HG03159 (cell line): Measurements from ENCODE around the gene RNF133.
"Not testable (repeated sequence)": the region's sequence is repeated elsewhere in the genome, so short reads cannot be mapped to it uniquely, and the experiment has no call there.

Experiments used
- ATAC-seq: cut with Tn5 transposase; IDR thresholded peaks from one replicate; pipeline ENCODE4 v1.9.1; 2021; ENCODE audit warnings: mild to moderate bottlenecking, moderate library complexity; ENCODE audit not compliant: unreplicated experiment

Gene RNF133

GRCh38 chr7:122691569-122692235 is 7.2 kb downstream of the RNF133 start:
- no peak for ATAC-seq

GRCh38 chr7:122689346-122690109 is 9.4 kb downstream of the RNF133 start:
- no peak for ATAC-seq

GRCh38 chr7:122688400-122688998 is 10.4 kb downstream of the RNF133 start:
- ATAC-seq: no peak

GRCh38 chr7:122686360-122686878 is 12.5 kb downstream of the RNF133 start:
- no peak for ATAC-seq

DNA sequence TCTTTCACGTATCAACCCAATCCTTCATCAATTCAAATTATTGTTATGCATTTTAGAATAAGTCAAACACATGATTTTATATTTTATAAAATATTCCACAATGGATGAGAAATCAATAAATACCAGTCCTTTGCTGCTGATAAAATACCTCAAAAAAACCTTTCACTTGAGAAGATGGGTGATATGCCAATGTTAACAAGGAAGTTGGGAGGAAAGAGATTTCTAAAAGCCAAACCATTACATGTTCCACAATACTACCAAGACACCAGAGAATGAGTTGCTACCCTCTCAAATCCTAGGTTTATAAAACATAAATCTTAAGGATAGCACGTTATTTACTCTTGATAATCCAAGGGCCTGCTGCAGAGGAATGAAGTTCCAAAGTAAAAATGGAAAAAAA is 14.4 kb downstream of the RNF133 start:
- no peak for ATAC-seq

GRCh38 chr7:122682815-122683550 is 15.9 kb downstream of the RNF133 start:
- no peak for ATAC-seq

DNA sequence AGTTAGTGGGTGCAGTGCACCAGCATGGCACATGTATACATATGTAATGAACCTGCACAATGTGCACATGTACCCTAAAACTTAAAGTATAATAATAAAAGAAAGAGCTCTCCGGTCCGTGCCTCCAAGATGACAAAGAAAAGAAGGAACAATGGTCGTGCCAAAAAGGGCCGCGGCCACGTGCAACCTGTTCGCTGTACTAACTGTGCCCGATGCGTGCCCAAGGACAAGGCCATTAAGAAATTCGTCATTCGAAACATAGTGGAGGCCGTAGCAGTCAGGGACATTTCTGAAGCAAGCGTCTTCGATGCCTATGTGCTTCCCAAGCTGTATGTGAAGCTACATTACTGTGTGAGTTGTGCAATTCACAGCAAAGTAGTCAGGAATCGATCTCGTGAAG is 17.7 kb downstream of the RNF133 start:
- not testable (repeated sequence) for ATAC-seq

- ATAC-seq: no peak
Measured at GRCh38 chr7:122679813-122680212, 19.1 kb downstream of the RNF133 start.

- ATAC-seq: not testable (repeated sequence)
Measured at GRCh38 chr7:122679269-122679709, 19.6 kb downstream of the RNF133 start.

- no peak for ATAC-seq
Measured at GRCh38 chr7:122677149-122677548, 21.8 kb downstream of the RNF133 start.

- ATAC-seq: no peak
Measured at GRCh38 chr7:122676466-122676865, 22.5 kb downstream of the RNF133 start.

DNA sequence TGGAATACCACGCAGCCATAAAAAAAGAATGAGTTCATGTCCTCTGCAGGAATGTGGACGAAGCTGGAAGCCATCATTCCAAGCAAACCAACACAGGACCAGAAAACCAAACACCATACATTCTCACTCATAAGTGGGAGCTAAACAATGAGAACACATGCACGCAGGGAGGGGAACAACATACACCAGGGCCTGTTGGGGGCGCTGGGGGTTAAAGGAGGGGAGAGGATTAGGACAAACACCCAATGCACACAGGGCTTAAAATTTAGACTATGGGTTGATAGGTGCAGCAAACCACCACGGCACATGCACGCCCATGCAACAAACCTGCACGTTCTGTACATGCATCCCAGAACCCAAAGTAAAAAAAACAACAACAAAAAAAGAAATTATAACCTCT is 23.3 kb downstream of the RNF133 start:
- ATAC-seq: no peak

- ATAC-seq: no peak
Measured at GRCh38 chr7:122675011-122675410, 23.9 kb downstream of the RNF133 start.

DNA sequence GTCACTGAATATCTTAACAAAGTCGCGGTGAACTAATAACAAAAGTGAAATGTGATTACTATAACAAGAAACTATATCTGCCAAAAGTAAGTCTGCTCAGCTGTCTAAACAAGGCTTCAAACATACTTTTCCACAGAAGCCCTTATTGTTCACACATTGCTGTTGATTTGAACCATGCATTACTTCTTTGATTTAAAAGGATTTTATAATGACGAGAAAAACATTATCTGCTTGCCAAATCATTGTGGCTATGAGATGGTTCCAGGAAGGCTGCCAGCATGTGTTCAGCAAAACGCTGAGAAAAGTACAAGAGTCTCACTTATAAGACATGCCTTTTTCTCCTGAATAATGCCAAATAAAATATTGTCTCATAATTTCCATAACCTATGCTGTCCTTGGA is 24.4 kb downstream of the RNF133 start:
- no peak for ATAC-seq

DNA sequence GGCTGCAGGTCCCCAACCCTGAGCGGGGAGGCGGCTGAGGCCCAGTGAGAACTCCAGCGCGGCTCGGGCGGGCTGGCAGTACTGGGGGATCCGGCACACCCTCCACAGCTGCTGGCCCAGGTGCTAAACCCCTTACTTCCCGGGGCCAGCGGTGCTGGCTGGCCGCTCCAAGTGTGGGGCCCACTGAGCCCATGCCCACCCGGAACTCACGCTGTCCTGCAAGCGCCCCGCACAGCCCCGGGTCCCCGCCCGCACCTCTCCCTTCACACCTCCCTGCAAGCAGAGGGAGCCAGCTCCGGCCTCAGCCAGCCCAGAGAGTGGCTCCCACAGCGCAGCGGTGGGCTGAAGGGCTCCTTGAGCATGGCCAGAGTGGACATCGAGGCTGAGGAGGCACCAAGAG is 25.0 kb downstream of the RNF133 start:
- ATAC-seq: no peak

DNA sequence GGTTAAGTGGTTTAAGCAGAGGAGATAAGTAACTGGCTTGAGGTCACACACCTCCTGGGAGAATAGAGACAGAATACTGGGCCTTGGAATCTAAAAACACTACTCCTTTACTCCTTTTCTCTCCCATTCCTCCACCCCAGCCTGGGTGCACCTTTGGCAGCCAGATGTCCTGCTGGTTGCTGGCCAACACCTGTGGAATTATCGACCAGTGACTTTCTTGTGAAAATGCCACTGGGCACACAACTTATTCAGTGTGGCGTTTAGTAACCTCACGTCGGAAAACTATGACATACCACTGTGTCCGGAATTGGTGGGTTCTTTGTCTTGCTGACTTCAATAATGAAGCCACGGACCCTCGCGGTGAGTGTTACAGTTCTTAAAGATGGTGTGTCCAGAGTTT is 26.4 kb downstream of the RNF133 start:
- ATAC-seq: no peak

- ATAC-seq: no peak
Measured at GRCh38 chr7:122663733-122664132, 35.2 kb downstream of the RNF133 start.

- ATAC-seq: no peak
Measured at GRCh38 chr7:122658856-122659255, 40.1 kb downstream of the RNF133 start.

DNA sequence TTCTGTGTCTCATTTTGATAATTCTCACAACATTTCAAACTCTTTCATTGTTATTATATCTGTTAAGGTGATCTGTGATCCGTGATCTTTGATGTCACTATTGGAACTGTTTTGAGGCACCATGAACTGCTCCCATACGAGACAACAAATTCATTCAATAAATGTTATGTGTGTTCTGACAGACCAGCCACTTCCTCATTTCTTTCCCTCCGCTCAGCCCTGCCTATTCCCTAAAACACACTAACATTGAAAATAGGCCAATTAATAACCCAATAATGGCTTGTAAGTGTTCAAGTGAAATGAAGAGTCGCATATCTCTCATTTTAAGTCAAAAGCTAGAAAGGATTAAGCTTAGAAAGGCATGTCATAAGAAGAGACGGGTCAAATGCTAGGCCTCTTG is 45.2 kb downstream of the RNF133 start:
- ATAC-seq: no peak

GRCh38 chr7:122652876-122653275 is 46.0 kb downstream of the RNF133 start:
- ATAC-seq: no peak

GRCh38 chr7:122651451-122651850 is 47.5 kb downstream of the RNF133 start:
- ATAC-seq: no peak
